HFF-Myc (cell line): ENCODE data around the gene TACO1.
A peak's percentile ranks its signal among the peaks of the same experiment; 100 is the strongest.

Source experiments
- DNase-seq: peaks from one replicate; pipeline ENCODE4 v3.0.0-alpha.2; 2011; ENCODE audit warnings: low read depth; ENCODE audit errors: extremely low read depth
- H3K4me3 ChIP-seq: replicated peaks from 2 replicates; pipeline ENCODE4 v1.5.1; 2011; ENCODE audit warnings: low read depth, mild to moderate bottlenecking, control low read depth, low read length
- CTCF ChIP-seq: IDR thresholded peaks from 2 replicates; pipeline ENCODE4 v1.5.1; 2012; ENCODE audit warnings: mild to moderate bottlenecking, low read depth, low read length, control low read depth; ENCODE audit errors: missing control alignments

TACO1 gene

GRCh38 chr17:63623786-63624530, 23.3 kb downstream of the TACO1 start:
- DNase-seq: no peak
- TF ChIP-seq CTCF: no peak
- peak overlapping the region; percentile 66 for H3K4me3 ChIP-seq

DNA sequence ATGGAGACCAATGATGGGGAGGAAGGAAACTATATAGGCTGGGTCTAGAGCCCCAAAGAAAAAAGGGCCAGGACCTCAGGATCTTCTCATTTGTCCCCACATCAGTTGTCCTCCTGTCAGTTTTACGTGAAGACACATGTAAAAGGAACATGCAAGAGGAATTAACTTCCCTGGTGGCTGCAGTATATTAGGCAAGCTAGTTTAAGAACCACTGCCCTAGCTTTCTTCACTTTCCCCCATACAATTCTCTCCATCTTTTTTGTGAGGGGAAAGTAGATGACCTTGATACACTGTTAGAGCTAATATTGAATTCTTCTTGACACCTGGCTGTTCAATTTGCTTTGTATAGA, 23.8 kb downstream of the TACO1 start:
- TF ChIP-seq CTCF: no peak

DNA sequence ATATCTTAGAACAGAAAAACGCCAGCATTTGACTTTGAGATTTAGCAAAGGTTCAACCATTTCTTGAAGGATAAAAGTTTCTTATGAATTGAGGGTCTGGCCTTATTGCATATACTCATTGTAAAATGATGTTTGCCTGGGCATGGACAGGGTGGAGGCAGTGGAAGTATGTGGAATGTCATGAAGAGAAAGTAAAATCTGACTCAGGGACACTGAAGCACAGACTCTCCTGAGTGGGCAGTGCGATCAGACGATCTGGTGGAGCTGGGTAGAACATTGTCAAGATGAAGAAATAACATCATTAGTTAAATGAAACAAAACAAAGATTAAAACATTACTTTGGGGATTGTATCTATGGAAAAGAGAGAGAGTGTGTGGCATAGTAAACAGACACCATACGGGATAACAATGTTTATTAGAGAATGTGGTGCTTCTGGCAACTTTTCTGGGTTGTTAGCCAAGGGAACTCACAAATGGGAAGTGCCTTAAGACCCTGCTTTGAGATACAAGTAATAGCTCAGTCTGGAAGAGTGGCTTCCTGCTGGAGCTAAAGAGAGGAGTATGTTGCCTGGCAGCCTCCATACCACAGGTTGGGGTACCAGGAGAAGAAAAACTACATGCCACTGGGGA, 26.0 kb downstream of the TACO1 start:
- no peak overlapping the region for H3K4me3 ChIP-seq
- DNase-seq: no peak
- no peak for TF ChIP-seq CTCF

More for the DNA sequence above, 23.8 kb downstream of the TACO1 start:
- DNase-seq: no peak
- no peak overlapping the region for H3K4me3 ChIP-seq

- DNase-seq: no peak
- H3K4me3 ChIP-seq: no peak overlapping the region
- no peak for TF ChIP-seq CTCF
Observed at GRCh38 chr17:63629627-63630026, 28.9 kb downstream of the TACO1 start.

DNA sequence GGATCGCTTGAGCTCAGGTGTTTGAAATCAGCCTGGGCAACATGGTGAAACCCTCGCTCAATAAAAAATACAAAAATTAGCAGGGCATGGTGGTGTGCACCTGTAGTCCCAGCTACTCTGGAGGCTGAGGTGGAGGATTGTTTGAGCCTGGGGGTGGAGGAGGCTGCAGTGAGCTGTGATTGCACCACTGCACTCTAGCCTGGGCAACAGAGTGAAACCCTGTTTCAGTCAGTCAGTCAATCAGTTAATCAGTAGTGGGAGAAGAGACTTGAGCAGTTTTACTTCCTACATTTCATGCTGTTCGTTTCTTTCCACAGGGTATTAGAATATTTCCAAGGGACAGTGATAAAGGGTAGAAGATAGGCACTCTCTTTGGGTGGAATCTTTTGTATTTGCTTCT, 30.4 kb downstream of the TACO1 start:
- H3K4me3 ChIP-seq: no peak overlapping the region
- DNase-seq: no peak
- TF ChIP-seq CTCF: no peak

GRCh38 chr17:63631626-63632025, 30.9 kb downstream of the TACO1 start:
- H3K4me3 ChIP-seq: no peak overlapping the region
- TF ChIP-seq CTCF: no peak
- DNase-seq: no peak
